PFSK-1 (cell line): Measurements from ENCODE around the gene ZNF503.

Source experiments
- POLR2AphosphoS5 ChIP-seq: IDR thresholded peaks from 2 replicates; pipeline ENCODE4 v1.6.1; 2012; ENCODE audit warnings: low read depth, mild to moderate bottlenecking, control low read depth, low read length, moderate library complexity
- SIN3A ChIP-seq: IDR thresholded peaks from 2 replicates; pipeline ENCODE4 v1.6.1; 2012; ENCODE audit warnings: mild to moderate bottlenecking, low read length, moderate library complexity, borderline replicate concordance; ENCODE audit not compliant: insufficient read depth
- TAF1 ChIP-seq: IDR thresholded peaks from 2 replicates; pipeline ENCODE4 v1.6.1; 2012; ENCODE audit warnings: low read length, control low read depth, borderline replicate concordance; ENCODE audit not compliant: insufficient read depth

DNA sequence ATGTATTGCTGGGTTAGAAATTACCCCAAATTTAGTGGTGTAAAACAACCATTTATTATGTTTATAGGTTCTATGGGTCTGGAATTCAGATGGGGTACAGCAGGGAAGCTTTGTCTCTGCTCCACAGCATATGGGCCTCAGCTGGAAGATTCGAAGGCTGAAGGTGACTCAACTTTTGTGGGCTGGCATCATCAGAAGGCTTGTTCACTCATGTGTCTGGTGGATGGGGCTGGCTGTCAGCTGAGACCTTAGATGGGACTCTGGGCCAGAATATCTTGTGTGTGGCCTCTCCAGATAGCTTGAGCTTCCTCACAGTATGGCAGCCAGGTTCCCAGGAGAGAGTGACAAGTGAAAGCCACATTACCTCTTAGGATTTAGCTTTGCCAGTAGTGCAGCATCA lies 45.9 kb downstream of the ZNF503 start:
- TF ChIP-seq POLR2AphosphoS5 (no peak), TAF1 (no peak), SIN3A (no peak)
